HepG2 (cell line): ENCODE data around the gene ABHD15. TPM values are rescaled to one million over a fixed set of nuclear protein-coding genes. Genes with fewer than 3 reads are reported as not detected.
A peak's percentile ranks its signal among the peaks of the same experiment; 100 is the strongest.

ENCODE experiments used
- AGO2 ChIP-seq: fragments of 200-400 bp; formaldehyde crosslinking; optimal IDR thresholded peaks from 2 replicates; pipeline ENCODE3; 2017; ENCODE audit warnings: mild to moderate bottlenecking, low read depth, low read length, moderate library complexity
- CC2D1A ChIP-seq: sonication (generic); formaldehyde crosslinking; IDR thresholded peaks from 2 replicates; pipeline ENCODE4 v1.8.1; 2023; ENCODE audit warnings: mild to moderate bottlenecking, missing genetic modification reagents
- CENPX ChIP-seq: sonication (generic); formaldehyde crosslinking; IDR thresholded peaks from 2 replicates; pipeline ENCODE4 v1.9.0; 2021; ENCODE audit warnings: mild to moderate bottlenecking, missing genetic modification reagents, moderate library complexity
- CHD4 ChIP-seq: fragments of 200-600 bp; sonication (generic); IDR thresholded peaks from 2 replicates; pipeline ENCODE4 v1.7.0; 2017; ENCODE audit warnings: mild to moderate bottlenecking, low read length, borderline replicate concordance
- FOXO1 ChIP-seq: sonication (generic); formaldehyde crosslinking; IDR thresholded peaks from 2 replicates; pipeline ENCODE4 v1.4.0; 2020; ENCODE audit warnings: missing genetic modification reagents
- HDAC2 ChIP-seq: sonication (generic); formaldehyde crosslinking; IDR thresholded peaks from 2 replicates; pipeline ENCODE4 v1.4.0; 2020; ENCODE audit warnings: missing genetic modification reagents
- HNF1B ChIP-seq: sonication (generic); formaldehyde crosslinking; IDR thresholded peaks from 2 replicates; pipeline ENCODE4 v1.5.1; 2020; ENCODE audit warnings: mild to moderate bottlenecking, moderate library complexity, missing genetic modification reagents
- POLR2G ChIP-seq: fragments of 200-400 bp; formaldehyde crosslinking; IDR thresholded peaks from 2 replicates; pipeline ENCODE4 v1.6.1; 2018; ENCODE audit warnings: mild to moderate bottlenecking, low read depth, low read length, moderate library complexity
- SALL2 ChIP-seq: sonication (generic); formaldehyde crosslinking; IDR thresholded peaks from 2 replicates; pipeline ENCODE4 v1.8.1; 2023; ENCODE audit warnings: mild to moderate bottlenecking, missing genetic modification reagents, inconsistent platforms
- SRY ChIP-seq: sonication (generic); formaldehyde crosslinking; IDR thresholded peaks from 2 replicates; pipeline ENCODE4 v1.8.0; 2022; ENCODE audit warnings: mild to moderate bottlenecking, missing genetic modification reagents
- XRCC5 ChIP-seq: fragments of 200-400 bp; formaldehyde crosslinking; optimal IDR thresholded peaks from 2 replicates; pipeline ENCODE3; 2017; ENCODE audit warnings: mild to moderate bottlenecking, low read length
- ZNF124 ChIP-seq: sonication (generic); formaldehyde crosslinking; IDR thresholded peaks from 2 replicates; pipeline ENCODE4 v1.4.0; 2020; ENCODE audit warnings: missing genetic modification reagents
- ZNF256 ChIP-seq: sonication (generic); formaldehyde crosslinking; conservative IDR thresholded peaks from 2 replicates; pipeline ENCODE4 v1.4.0; 2020; ENCODE audit warnings: missing genetic modification reagents
- ZNF30 ChIP-seq: sonication (generic); formaldehyde crosslinking; IDR thresholded peaks from 2 replicates; pipeline ENCODE4 v1.5.0; 2020; ENCODE audit warnings: mild to moderate bottlenecking, missing genetic modification reagents
- ZNF430 ChIP-seq: sonication (generic); formaldehyde crosslinking; IDR thresholded peaks from 2 replicates; pipeline ENCODE4 v1.9.0; 2021; ENCODE audit warnings: mild to moderate bottlenecking, missing genetic modification reagents
- ZNF501 ChIP-seq: sonication (generic); formaldehyde crosslinking; IDR thresholded peaks from 2 replicates; pipeline ENCODE4 v1.5.1; 2020; ENCODE audit warnings: mild to moderate bottlenecking, moderate library complexity, missing genetic modification reagents
- ZNF546 ChIP-seq: sonication (generic); formaldehyde crosslinking; conservative IDR thresholded peaks from 2 replicates; pipeline ENCODE4 v1.8.1; 2023; ENCODE audit warnings: mild to moderate bottlenecking, missing genetic modification reagents
- ZNF720 ChIP-seq: sonication (generic); formaldehyde crosslinking; IDR thresholded peaks from 2 replicates; pipeline ENCODE4 v1.4.0; 2020; ENCODE audit warnings: missing genetic modification reagents
- ZNF777 ChIP-seq: sonication (generic); formaldehyde crosslinking; IDR thresholded peaks from 2 replicates; pipeline ENCODE4 v1.4.0; 2020; ENCODE audit warnings: missing genetic modification reagents
- ZSCAN21 ChIP-seq: sonication (generic); formaldehyde crosslinking; IDR thresholded peaks from 2 replicates; pipeline ENCODE4 v1.8.0; 2022; ENCODE audit warnings: mild to moderate bottlenecking, missing genetic modification reagents, moderate library complexity, borderline replicate concordance
- polyA plus RNA-seq, 8 experiments: library from polyadenylated mRNA; depleted of rRNA in 3 of 8; stranded (reverse) in 7 of 8; unstranded in 1 of 8; fragments of >200 nt; fragmentation: Illumina TruSeq in 4 of 8; extraction: Trizol in 4 of 8; gene quantifications; 2 replicates each; pipeline versions ENCODE4 v1.2.1 to v1.2.3, GENCODE V29; 2011 to 2016; ENCODE audit warnings: low read depth in 4 of 8, missing spikeins in 1 of 8, mixed read lengths in 1 of 8; ENCODE audit not compliant: insufficient read depth in 1 of 8
- total RNA-seq, 5 experiments: library from RNA; depleted of rRNA; stranded (reverse); fragments of >200 nt; fragmentation: Illumina TruSeq; extraction: Trizol; gene quantifications; 2 replicates each; pipeline ENCODE4 v1.2.3, GENCODE V29; 2016; ENCODE audit warnings: low read depth in 1 of 5
- TF ChIP-seq, protein P1 (sequence below): sonication (generic); formaldehyde crosslinking; IDR thresholded peaks from 2 replicates; pipeline ENCODE4 v1.4.0; 2020; ENCODE audit warnings: low read depth, missing genetic modification reagents
- TF ChIP-seq, protein P2 (sequence below): sonication (generic); formaldehyde crosslinking; IDR thresholded peaks from 2 replicates; pipeline ENCODE4 v1.8.0; 2022; ENCODE audit warnings: mild to moderate bottlenecking, missing genetic modification reagents, moderate library complexity
- TF ChIP-seq, protein P3 (sequence below): sonication (generic); formaldehyde crosslinking; IDR thresholded peaks from 2 replicates; pipeline ENCODE4 v1.8.0; 2022; ENCODE audit warnings: mild to moderate bottlenecking, missing genetic modification reagents

ABHD15 gene
- total and polyA plus RNA-seq, 2 of the 13 experiments (the other 11 are each of a cell fraction or from before 2014, with no cell fraction given) = 2.4 to 7.7 TPM

- TF ChIP-seq, protein P1, sequence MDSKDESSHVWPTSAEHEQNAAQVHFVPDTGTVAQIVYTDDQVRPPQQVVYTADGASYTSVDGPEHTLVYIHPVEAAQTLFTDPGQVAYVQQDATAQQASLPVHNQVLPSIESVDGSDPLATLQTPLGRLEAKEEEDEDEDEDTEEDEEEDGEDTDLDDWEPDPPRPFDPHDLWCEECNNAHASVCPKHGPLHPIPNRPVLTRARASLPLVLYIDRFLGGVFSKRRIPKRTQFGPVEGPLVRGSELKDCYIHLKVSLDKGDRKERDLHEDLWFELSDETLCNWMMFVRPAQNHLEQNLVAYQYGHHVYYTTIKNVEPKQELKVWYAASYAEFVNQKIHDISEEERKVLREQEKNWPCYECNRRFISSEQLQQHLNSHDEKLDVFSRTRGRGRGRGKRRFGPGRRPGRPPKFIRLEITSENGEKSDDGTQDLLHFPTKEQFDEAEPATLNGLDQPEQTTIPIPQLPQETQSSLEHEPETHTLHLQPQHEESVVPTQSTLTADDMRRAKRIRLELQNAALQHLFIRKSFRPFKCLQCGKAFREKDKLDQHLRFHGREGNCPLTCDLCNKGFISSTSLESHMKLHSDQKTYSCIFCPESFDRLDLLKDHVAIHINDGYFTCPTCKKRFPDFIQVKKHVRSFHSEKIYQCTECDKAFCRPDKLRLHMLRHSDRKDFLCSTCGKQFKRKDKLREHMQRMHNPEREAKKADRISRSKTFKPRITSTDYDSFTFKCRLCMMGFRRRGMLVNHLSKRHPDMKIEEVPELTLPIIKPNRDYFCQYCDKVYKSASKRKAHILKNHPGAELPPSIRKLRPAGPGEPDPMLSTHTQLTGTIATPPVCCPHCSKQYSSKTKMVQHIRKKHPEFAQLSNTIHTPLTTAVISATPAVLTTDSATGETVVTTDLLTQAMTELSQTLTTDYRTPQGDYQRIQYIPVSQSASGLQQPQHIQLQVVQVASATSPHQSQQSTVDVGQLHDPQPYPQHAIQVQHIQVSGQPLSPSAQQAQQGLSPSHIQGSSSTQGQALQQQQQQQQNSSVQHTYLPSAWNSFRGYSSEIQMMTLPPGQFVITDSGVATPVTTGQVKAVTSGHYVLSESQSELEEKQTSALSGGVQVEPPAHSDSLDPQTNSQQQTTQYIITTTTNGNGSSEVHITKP = no peak
- TF ChIP-seq ZNF256 (CRISPR knock-in tag) = no peak
- TF ChIP-seq XRCC5 = peak; percentile 9
- TF ChIP-seq, protein P2, sequence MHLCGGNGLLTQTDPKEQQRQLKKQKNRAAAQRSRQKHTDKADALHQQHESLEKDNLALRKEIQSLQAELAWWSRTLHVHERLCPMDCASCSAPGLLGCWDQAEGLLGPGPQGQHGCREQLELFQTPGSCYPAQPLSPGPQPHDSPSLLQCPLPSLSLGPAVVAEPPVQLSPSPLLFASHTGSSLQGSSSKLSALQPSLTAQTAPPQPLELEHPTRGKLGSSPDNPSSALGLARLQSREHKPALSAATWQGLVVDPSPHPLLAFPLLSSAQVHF = no peak
- no peak for TF ChIP-seq CHD4
- no peak for TF ChIP-seq CC2D1A (CRISPR knock-in tag)
- TF ChIP-seq CENPX (CRISPR knock-in tag) = no peak
- 0 out of 2 replicates have a peak, but pooled peaks have one; percentile 11 for TF ChIP-seq POLR2G
- TF ChIP-seq AGO2 = peak; percentile 52
- TF ChIP-seq ZNF501 (CRISPR knock-in tag) = no peak
- TF ChIP-seq SRY (CRISPR knock-in tag) = no peak; the same call in 1 of the 2 replicates
- TF ChIP-seq ZNF124 (CRISPR knock-in tag) = no peak
- no peak for TF ChIP-seq HDAC2 (CRISPR knock-in tag)
- TF ChIP-seq ZNF546 = no peak
- TF ChIP-seq ZNF430 (CRISPR knock-in tag) = no peak
- TF ChIP-seq ZNF720 (CRISPR knock-in tag) = no peak
- TF ChIP-seq HNF1B = no peak
- TF ChIP-seq, protein P3, sequence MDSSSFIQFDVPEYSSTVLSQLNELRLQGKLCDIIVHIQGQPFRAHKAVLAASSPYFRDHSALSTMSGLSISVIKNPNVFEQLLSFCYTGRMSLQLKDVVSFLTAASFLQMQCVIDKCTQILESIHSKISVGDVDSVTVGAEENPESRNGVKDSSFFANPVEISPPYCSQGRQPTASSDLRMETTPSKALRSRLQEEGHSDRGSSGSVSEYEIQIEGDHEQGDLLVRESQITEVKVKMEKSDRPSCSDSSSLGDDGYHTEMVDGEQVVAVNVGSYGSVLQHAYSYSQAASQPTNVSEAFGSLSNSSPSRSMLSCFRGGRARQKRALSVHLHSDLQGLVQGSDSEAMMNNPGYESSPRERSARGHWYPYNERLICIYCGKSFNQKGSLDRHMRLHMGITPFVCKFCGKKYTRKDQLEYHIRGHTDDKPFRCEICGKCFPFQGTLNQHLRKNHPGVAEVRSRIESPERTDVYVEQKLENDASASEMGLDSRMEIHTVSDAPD = no peak
- TF ChIP-seq ZNF30 = no peak
- TF ChIP-seq SALL2 (CRISPR knock-in tag) = 0 out of 2 replicates have a peak, but pooled peaks have one; percentile 43
- TF ChIP-seq ZNF777 = peak; percentile 66; the same call in 1 of the 2 replicates
- no peak for TF ChIP-seq ZSCAN21 (CRISPR knock-in tag)
- TF ChIP-seq FOXO1 (CRISPR knock-in tag) = no peak
These were observed 905 bp upstream of the ABHD15 start (continued) for GRCh38 chr17:29567554-29568330.
